PC-3 (cell line): ENCODE measurements around the gene AGBL1. TPM values are rescaled to one million over a fixed set of nuclear protein-coding genes. Genes with fewer than 3 reads are reported as not detected.

Experiments
- ATAC-seq: fragments of 200-7000 bp; cut with Tn5 transposase; 2 replicates; pipeline ENCODE4 v1.9.1; 2020; ENCODE audit warnings: mild to moderate bottlenecking, moderate library complexity
- BruUV-seq: library from RNA; stranded (reverse); fragments of 400-500 nt; replicated peaks from 2 replicates; lab custom pipeline; 2021; lab: Mats Ljungman, UMichigan
- CTCF ChIA-PET: fragments of 300-600 bp; sonication (Branson Sonifier 250); formaldehyde crosslinking; loops from one replicate; lab custom pipeline; 2022; ENCODE audit warnings: antibody characterized with exemption; lab: Charles Lee
- POLR2A ChIA-PET: fragments of 300-600 bp; sonication (Branson Sonifier 250); formaldehyde crosslinking; loops from one replicate; lab custom pipeline; 2022; ENCODE audit warnings: antibody characterized with exemption; ENCODE audit not compliant: unreplicated experiment; lab: Charles Lee
- DNase-seq: peaks from one replicate; pipeline ENCODE4 v3.0.0-alpha.2; 2015
- H2AFZ ChIP-seq: fragments of 300-600 bp; sonication (generic); 2 replicates; pipeline ENCODE4 v1.6.0; 2016; ENCODE audit warnings: antibody characterized with exemption, low read length
- H3F3A ChIP-seq: fragments of 300-600 bp; sonication (generic); one replicate; pipeline ENCODE4 v1.6.0; 2017; ENCODE audit warnings: antibody characterized with exemption, low read length, control low read depth, mild to moderate bottlenecking; ENCODE audit not compliant: unreplicated experiment
- H3K27ac ChIP-seq: fragments of 300-600 bp; sonication (generic); 2 replicates; pipeline ENCODE4 v1.5.1; 2016; ENCODE audit warnings: mild to moderate bottlenecking, low read length
- H3K27me3 ChIP-seq: fragments of 300-600 bp; sonication (generic); 2 replicates; pipeline ENCODE4 v1.6.1; 2016; ENCODE audit warnings: low read length, mixed read lengths
- H3K36me3 ChIP-seq: fragments of 300-600 bp; sonication (generic); 2 replicates; pipeline ENCODE4 v1.6.1; 2016; ENCODE audit warnings: low read depth, mixed run types, low read length, mixed read lengths
- H3K4me1 ChIP-seq: fragments of 300-600 bp; sonication (generic); 2 replicates; pipeline ENCODE4 v1.5.1; 2016; ENCODE audit warnings: low read length; ENCODE audit not compliant: insufficient read depth
- H3K4me2 ChIP-seq: fragments of 300-600 bp; sonication (generic); 2 replicates; pipeline ENCODE4 v1.6.0; 2016; ENCODE audit warnings: low read length
- H3K4me3 ChIP-seq: fragments of 300-600 bp; sonication (generic); 2 replicates; pipeline ENCODE4 v1.5.1; 2016; ENCODE audit warnings: mild to moderate bottlenecking, low read length, mixed read lengths
- H3K79me2 ChIP-seq: fragments of 300-600 bp; sonication (generic); 2 replicates; pipeline ENCODE4 v1.6.1; 2017; ENCODE audit warnings: low read length, mixed read lengths
- H3K9ac ChIP-seq: fragments of 300-600 bp; sonication (generic); 2 replicates; pipeline ENCODE4 v1.6.0; 2016; ENCODE audit warnings: mild to moderate bottlenecking, low read length
- H3K9me2 ChIP-seq: fragments of 300-600 bp; sonication (generic); replicated peaks from 2 replicates; pipeline ENCODE4 v1.6.1; 2016; ENCODE audit warnings: mixed run types, low read length, mixed read lengths
- H3K9me3 ChIP-seq: fragments of 300-600 bp; sonication (generic); 2 replicates; pipeline ENCODE4 v1.6.1; 2016; ENCODE audit warnings: low read length, mixed read lengths
- H4K20me1 ChIP-seq: fragments of 300-600 bp; sonication (generic); 2 replicates; pipeline ENCODE4 v1.6.1; 2016; ENCODE audit warnings: low read length, mixed read lengths
- EZH2 ChIP-seq: fragments of 300-600 bp; sonication (generic); IDR thresholded peaks from one replicate; pipeline ENCODE4 v1.6.1; 2017; ENCODE audit warnings: antibody characterized with exemption, mild to moderate bottlenecking, low read length; ENCODE audit not compliant: unreplicated experiment
- EZH2phosphoT487 ChIP-seq: fragments of 300-600 bp; sonication (generic); IDR thresholded peaks from 2 replicates; pipeline ENCODE4 v1.6.1; 2018; ENCODE audit warnings: mild to moderate bottlenecking, antibody characterized with exemption, low read length, borderline replicate concordance
- intact Hi-C: fragments of 100-400 bp; cut with micrococcal nuclease; formaldehyde crosslinking; loops from 2 replicates; pipeline ENCODE4 v1.9.0; 2023
- total RNA-seq: library from RNA; depleted of rRNA; stranded (reverse); fragments of >200 nt; gene quantifications from 2 replicates; pipeline ENCODE4 v1.2.3, GENCODE V29; 2014
- TF ChIP-seq, protein P1 (sequence below): fragments of 300-600 bp; sonication (generic); conservative IDR thresholded peaks from 2 replicates; pipeline ENCODE4 v1.5.1; 2017; ENCODE audit warnings: antibody characterized with exemption, low read depth, mild to moderate bottlenecking, low read length

The AGBL1 gene
- total RNA-seq, 1 experiment from 2014 or later: not detected

DNA sequence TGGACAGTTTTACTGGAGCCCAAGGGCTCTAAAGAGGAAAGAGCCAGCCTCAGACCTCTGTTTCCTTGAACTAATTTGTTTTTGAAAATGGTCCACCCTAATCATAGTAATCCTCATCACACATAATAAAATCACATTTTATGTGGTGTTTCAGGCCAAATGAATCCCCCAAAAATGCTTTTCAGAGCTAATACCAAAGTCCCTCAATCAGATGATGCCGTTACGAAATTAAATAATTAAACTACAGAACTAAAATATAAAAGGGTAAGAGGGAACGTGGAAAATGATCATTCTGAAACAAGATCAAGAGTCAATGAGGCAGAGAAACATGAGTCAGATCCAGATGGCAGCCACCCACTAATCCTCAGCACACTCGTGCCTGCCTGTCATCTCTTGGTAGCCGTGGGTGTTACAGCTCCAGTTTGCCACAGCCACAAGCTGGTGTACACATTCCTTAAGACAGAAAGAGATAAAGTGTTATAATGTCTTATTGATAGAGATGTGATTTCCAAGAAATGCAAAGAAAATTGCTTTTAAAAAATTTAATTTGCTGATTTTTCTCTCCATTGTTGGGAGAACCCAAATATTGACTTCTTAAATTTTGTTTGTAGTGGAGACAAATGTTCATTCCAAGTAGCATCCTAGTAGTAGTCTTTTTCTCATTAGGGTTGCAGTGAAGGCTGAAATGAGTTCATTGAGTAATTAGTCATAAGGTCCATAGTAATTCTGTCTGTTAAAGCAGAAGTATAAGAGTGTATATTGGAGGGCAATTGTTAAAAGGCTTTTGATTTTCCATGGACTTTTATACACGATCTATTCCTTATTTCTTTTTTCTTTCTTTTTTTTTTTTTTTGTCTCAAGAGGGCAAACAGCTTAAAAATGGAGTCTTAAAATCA lies 104.2 kb downstream of the AGBL1 start:
- H3F3A ChIP-seq: no peaks in the 10 kb centered on the region

DNA sequence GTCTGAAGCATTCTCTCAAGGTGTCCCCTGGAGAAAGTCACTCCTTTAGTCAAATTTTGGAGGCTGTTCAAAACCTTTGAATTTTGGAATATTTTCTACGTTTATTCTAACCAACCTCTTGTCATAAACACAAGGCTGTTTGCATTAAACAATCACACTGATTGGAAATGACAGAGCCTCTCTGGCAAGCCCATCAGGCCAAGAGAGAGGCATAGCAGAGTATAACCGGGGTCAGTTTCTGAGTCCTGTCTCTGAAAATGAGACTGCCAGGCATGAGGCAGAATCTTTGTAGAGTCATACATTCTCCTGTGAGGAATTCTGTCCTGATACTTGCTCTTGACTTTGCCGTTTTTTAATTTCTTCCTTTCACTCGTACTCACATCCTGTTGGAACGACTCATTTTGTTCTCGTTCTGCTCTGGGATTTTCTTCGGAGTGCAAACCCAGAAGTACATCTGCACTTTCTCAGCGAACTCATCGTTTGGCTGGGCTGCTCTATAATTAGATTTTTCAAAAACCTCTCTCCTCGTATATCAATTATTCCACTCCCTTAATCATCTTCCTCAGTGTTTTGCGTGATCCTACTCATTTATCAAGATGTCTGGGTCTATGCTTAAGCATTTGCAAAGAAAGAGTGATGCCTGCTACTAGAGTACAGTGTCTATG lies 114.2 kb downstream of the AGBL1 start:
- Histone ChIP-seq H3K4me1 (no peaks in the 10 kb centered on the region), H3K4me3 (no peak overlapping the region), H3K9me3 (no peaks in the 10 kb centered on the region), H3K9me2 (no peaks in the 10 kb centered on the region), H3K9ac (no peak overlapping the region), H3K36me3 (no peaks in the 10 kb centered on the region), H4K20me1 (no peaks in the 10 kb centered on the region), H3K79me2 (no peaks in the 10 kb centered on the region), H3F3A (no peaks in the 10 kb centered on the region), H3K27me3 (no peaks in the 10 kb centered on the region), H2AFZ (no peak overlapping the region), H3K27ac (no peak overlapping the region), H3K4me2 (no peak overlapping the region)
- TF ChIP-seq EZH2phosphoT487 (no peak), EZH2 (no peak)
- TF ChIP-seq, protein P1, sequence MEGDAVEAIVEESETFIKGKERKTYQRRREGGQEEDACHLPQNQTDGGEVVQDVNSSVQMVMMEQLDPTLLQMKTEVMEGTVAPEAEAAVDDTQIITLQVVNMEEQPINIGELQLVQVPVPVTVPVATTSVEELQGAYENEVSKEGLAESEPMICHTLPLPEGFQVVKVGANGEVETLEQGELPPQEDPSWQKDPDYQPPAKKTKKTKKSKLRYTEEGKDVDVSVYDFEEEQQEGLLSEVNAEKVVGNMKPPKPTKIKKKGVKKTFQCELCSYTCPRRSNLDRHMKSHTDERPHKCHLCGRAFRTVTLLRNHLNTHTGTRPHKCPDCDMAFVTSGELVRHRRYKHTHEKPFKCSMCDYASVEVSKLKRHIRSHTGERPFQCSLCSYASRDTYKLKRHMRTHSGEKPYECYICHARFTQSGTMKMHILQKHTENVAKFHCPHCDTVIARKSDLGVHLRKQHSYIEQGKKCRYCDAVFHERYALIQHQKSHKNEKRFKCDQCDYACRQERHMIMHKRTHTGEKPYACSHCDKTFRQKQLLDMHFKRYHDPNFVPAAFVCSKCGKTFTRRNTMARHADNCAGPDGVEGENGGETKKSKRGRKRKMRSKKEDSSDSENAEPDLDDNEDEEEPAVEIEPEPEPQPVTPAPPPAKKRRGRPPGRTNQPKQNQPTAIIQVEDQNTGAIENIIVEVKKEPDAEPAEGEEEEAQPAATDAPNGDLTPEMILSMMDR: no peak
- BruUV-seq: no TSS peak
- DNase-seq (no peak), ATAC-seq (no peak)
- ChIA-PET POLR2A (no interaction called here), CTCF (no interaction called here)
- intact Hi-C loops: no loop called here

More for the DNA sequence above, 104.2 kb downstream of the AGBL1 start:
- Histone ChIP-seq H2AFZ (no peak overlapping the region), H3K4me1 (no peaks in the 10 kb centered on the region), H3K36me3 (no peaks in the 10 kb centered on the region), H3K4me3 (no peak overlapping the region), H3K9me3 (no peaks in the 10 kb centered on the region), H3K27ac (no peak overlapping the region), H3K27me3 (no peaks in the 10 kb centered on the region), H3K79me2 (no peaks in the 10 kb centered on the region), H3K9ac (no peak overlapping the region), H3K9me2 (no peaks in the 10 kb centered on the region), H3K4me2 (no peak overlapping the region), H4K20me1 (no peaks in the 10 kb centered on the region)
- ChIA-PET CTCF (no interaction called here), POLR2A (no interaction called here)
- intact Hi-C loops: no loop called here
- DNase-seq (no peak), ATAC-seq (no peak)
- TF ChIP-seq EZH2phosphoT487: no peak
- no peak for TF ChIP-seq EZH2
- TF ChIP-seq, protein P1: no peak
- BruUV-seq: no TSS peak

DNA sequence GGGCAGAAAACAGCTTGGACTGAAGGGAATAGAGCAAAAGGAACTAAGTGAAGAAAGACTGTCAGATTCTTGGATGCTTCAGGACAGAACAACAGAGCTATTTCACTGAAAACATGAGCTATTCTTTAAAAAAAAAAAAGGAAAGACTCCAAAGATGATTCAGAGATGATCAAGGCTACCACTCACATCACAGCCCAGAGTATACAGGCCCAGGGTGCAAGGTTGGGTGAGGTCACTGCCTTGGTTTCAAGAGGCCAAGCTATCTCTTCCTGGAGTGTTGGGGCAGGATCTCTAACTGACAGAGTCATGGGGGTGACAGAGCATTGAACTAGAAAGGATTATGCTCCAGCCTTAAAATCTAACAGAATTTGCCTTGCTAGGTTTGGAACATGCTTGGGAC lies 118.1 kb downstream of the AGBL1 start:
- POLR2A ChIA-PET: no interaction called here
- Histone ChIP-seq H2AFZ (no peak overlapping the region), H3K36me3 (no peaks in the 10 kb centered on the region), H4K20me1 (no peaks in the 10 kb centered on the region), H3K79me2 (no peaks in the 10 kb centered on the region), H3K9me2 (no peaks in the 10 kb centered on the region), H3F3A (no peaks in the 10 kb centered on the region), H3K9ac (no peak overlapping the region), H3K27me3 (no peaks in the 10 kb centered on the region), H3K4me1 (no peaks in the 10 kb centered on the region), H3K4me2 (no peak overlapping the region), H3K27ac (no peak overlapping the region), H3K9me3 (no peaks in the 10 kb centered on the region), H3K4me3 (no peak overlapping the region)
- TF ChIP-seq, protein P1: no peak
- TF ChIP-seq EZH2phosphoT487: no peak
- CTCF ChIA-PET: no interaction called here
- no peak for DNase-seq
- no TSS peak for BruUV-seq
- ATAC-seq: no peak
- intact Hi-C loops: no loop called here
